ENCODE measurements around the gene AVP. TPM values are rescaled to one million over a fixed set of nuclear protein-coding genes. Genes with fewer than 3 reads are reported as not detected.

AVP gene
- total and polyA plus RNA-seq, 2 donors (not counting 3 experiments of a cell fraction or from before 2014, with no cell fraction given) = not detected

DNA sequence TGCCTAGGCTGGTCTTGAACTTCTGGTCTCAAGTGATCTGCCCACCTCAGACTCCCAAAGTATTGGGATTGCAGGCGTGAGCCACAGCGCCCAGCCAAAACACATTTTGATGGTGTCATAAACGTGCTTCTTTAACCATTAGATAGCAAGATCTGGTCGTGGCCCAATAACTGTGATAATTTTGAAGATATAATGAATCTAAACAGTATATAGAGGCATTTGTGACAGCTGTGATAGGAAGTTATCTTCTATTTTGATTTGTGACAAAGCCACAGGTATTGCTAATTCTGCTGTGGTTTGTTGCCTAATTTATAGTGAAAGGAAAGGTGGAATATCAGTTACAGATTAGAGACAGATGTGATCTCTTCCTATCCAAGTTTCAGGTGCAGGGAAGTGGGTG is 13.8 kb downstream of the AVP start:
- H3K4me2 ChIP-seq (ENCODE audit: insufficient read depth, low read length) = no peak overlapping the region
- dilution Hi-C loops (cut with MboI; ENCODE audit: extremely low pct_ligation_motif_present, low sequenced_read_pairs) = no loop called here
- no TSS peak for BruUV-seq (replicated peaks)
- H3K36me3 ChIP-seq (ENCODE audit: control insufficient read depth in 2 of 2, extremely low read depth in 1 of 2, insufficient read depth in 2 of 2, low read length in 2 of 2) = no peaks in the 10 kb centered on the region
- ChIA-PET POLR2A (no interaction called here), CTCF (no interaction called here)
- H3K9me3 ChIP-seq (replicated peaks; ENCODE audit: control insufficient read depth, insufficient read depth, low read length) = no peaks in the 10 kb centered on the region
- no peaks in the 10 kb centered on the region for H3K4me1 ChIP-seq (ENCODE audit: control insufficient read depth, extremely low read depth, insufficient read depth, low read length)
- no peaks in the 10 kb centered on the region for H3K9me1 ChIP-seq (replicated peaks; ENCODE audit: control insufficient read depth, extremely low read depth, insufficient read depth, low read length)
- FAIRE-seq = no peak
- intact Hi-C loops (cut with micrococcal nuclease) = no loop called here
- no peak for DNase-seq (ENCODE audit: low read depth, low spot score)
- H3K27me3 ChIP-seq (ENCODE audit: control insufficient read depth in 2 of 2, insufficient read depth in 2 of 2, low read length in 2 of 2) = peaks cover 1 to 4% of the 10 kb centered on the region in 2 experiments
- no peaks in the 10 kb centered on the region for H3K79me2 ChIP-seq (ENCODE audit: control insufficient read depth, insufficient read depth, low read length)
- no peaks in the 10 kb centered on the region for H4K20me1 ChIP-seq (replicated peaks; ENCODE audit: control insufficient read depth, extremely low read depth, insufficient read depth, low read length)
- TF ChIP-seq FOS (IDR thresholded peaks at IDR 0.05; ENCODE audit: borderline replicate concordance, insufficient read depth, low read length) (no peak), EZH2 (IDR thresholded peaks at IDR 0.05; ENCODE audit: borderline replicate concordance, low read depth, low read length, severe bottlenecking) (no peak)
- no peak overlapping the region for H3K27ac ChIP-seq (ENCODE audit: insufficient read depth, low read depth, low read length)
- H3K9ac ChIP-seq (replicated peaks; ENCODE audit: extremely low read depth, insufficient read depth, low read length) = no peak overlapping the region
- H2AFZ ChIP-seq (ENCODE audit: low read depth, low read length) = no peak overlapping the region
- no peak overlapping the region for H3K4me3 ChIP-seq (replicated peaks in 1 of 3; ENCODE audit: insufficient read depth in 1 of 3, low read depth in 1 of 3, low read length in 3 of 3)

DNA sequence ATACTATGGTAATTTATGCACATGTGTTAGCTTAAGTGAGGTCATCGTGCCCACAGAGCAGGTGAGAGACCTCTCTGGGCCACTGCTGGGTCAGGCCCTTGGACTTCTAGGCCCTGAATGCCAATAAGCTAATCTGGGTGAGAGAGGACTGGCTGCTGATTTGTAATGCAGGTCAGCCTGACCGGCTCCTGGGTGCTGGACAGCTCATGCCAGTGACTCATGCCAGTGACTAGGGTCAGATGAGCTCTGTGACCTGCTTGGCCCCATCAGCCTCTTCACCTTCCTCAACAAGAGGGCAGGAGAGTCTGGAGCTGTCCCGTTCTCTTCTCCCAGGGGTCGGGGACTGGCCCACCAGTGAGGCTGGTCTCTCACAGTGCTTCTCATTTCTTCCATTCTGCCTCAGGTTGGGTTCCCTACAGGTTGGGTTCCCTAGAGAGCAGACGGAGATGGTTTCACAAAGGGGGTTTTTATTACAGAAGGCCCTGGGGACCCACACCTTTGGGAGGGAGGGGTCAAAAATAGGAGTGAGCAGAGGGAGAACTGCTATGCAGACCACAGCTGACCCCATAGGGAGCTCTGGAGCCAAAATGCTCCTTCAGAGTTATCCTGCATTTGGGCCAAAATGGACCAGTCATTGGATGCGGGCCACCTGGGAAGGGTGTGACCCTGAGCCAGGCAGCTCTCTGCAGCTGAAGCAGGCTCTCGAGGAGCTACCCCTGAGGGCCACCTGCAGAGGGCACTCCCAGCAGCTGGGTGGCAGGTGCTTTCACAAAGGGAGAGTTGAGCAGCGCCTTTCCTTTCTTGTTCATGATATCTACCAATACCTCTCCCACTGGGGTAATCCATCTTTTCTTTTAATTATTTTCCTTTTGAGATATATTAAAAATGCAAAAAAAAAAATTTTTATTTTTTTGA is 15.3 kb downstream of the AVP start:
- Histone ChIP-seq H3K79me2 (ENCODE audit: control insufficient read depth, insufficient read depth, low read length) (no peaks in the 10 kb centered on the region), H3K9me1 (replicated peaks; ENCODE audit: control insufficient read depth, extremely low read depth, insufficient read depth, low read length) (no peaks in the 10 kb centered on the region), H3K4me2 (ENCODE audit: insufficient read depth, low read length) (no peak overlapping the region), H3K27me3 (ENCODE audit: control insufficient read depth in 2 of 2, insufficient read depth in 2 of 2, low read length in 2 of 2) (peaks cover 1 to 7% of the 10 kb centered on the region in 2 experiments), H3K9ac (replicated peaks; ENCODE audit: extremely low read depth, insufficient read depth, low read length) (no peak overlapping the region), H2AFZ (ENCODE audit: low read depth, low read length) (no peak overlapping the region), H4K20me1 (replicated peaks; ENCODE audit: control insufficient read depth, extremely low read depth, insufficient read depth, low read length) (no peaks in the 10 kb centered on the region), H3K4me3 (replicated peaks in 1 of 3; ENCODE audit: insufficient read depth in 1 of 3, low read depth in 1 of 3, low read length in 3 of 3) (no peak overlapping the region), H3K27ac (ENCODE audit: insufficient read depth, low read depth, low read length) (no peak overlapping the region), H3K9me3 (replicated peaks; ENCODE audit: control insufficient read depth, insufficient read depth, low read length) (no peaks in the 10 kb centered on the region), H3K36me3 (ENCODE audit: control insufficient read depth in 2 of 2, extremely low read depth in 1 of 2, insufficient read depth in 2 of 2, low read length in 2 of 2) (no peaks in the 10 kb centered on the region), H3K4me1 (ENCODE audit: control insufficient read depth, extremely low read depth, insufficient read depth, low read length) (no peaks in the 10 kb centered on the region)
- no peak for DNase-seq (ENCODE audit: low read depth, low spot score)
- ChIA-PET POLR2A (no interaction called here), CTCF (interaction anchor here (3.3 kb wide), 1 partner anchor 16 kb away, joined by 11 read pairs; no protein-coding TSS in a partner anchor)
- intact Hi-C loops (cut with micrococcal nuclease) = no loop called here
- no TSS peak for BruUV-seq (replicated peaks)
- TF ChIP-seq, protein P1, sequence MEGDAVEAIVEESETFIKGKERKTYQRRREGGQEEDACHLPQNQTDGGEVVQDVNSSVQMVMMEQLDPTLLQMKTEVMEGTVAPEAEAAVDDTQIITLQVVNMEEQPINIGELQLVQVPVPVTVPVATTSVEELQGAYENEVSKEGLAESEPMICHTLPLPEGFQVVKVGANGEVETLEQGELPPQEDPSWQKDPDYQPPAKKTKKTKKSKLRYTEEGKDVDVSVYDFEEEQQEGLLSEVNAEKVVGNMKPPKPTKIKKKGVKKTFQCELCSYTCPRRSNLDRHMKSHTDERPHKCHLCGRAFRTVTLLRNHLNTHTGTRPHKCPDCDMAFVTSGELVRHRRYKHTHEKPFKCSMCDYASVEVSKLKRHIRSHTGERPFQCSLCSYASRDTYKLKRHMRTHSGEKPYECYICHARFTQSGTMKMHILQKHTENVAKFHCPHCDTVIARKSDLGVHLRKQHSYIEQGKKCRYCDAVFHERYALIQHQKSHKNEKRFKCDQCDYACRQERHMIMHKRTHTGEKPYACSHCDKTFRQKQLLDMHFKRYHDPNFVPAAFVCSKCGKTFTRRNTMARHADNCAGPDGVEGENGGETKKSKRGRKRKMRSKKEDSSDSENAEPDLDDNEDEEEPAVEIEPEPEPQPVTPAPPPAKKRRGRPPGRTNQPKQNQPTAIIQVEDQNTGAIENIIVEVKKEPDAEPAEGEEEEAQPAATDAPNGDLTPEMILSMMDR (IDR thresholded peaks at IDR 0.05; ENCODE audit: extremely low read depth in 1 of 2, insufficient read depth in 1 of 2, low read depth in 1 of 2, low read length in 2 of 2) = peak in 1 of 2 donors; percentile 4
- TF ChIP-seq GATA2 (IDR thresholded peaks at IDR 0.05; ENCODE audit: insufficient read depth, insufficient read length, low read depth, low read length) = no peak
- no peak for FAIRE-seq
- dilution Hi-C loops (cut with MboI; ENCODE audit: extremely low pct_ligation_motif_present, low sequenced_read_pairs) = no loop called here
